Endodermal cell (in vitro differentiated cells): ENCODE measurements around the gene TMEM72. TPM values are rescaled to one million over a fixed set of nuclear protein-coding genes. Genes with fewer than 3 reads are reported as not detected.

Experiments used
- DNase-seq: peaks from one replicate; pipeline ENCODE4 v3.0.0-alpha.2; 2017
- H3K27ac ChIP-seq: 2 replicates; pipeline ENCODE4 v1.5.1; 2013; ENCODE audit warnings: mild to moderate bottlenecking, low read depth, low read length, moderate library complexity
- H3K27me3 ChIP-seq: 2 replicates; pipeline ENCODE4 v1.6.1; 2013; ENCODE audit warnings: mild to moderate bottlenecking, low read length, moderate library complexity; ENCODE audit not compliant: insufficient read depth, control insufficient read depth, poor library complexity, severe bottlenecking
- H3K36me3 ChIP-seq: 2 replicates; pipeline ENCODE4 v1.7.0; 2013; ENCODE audit warnings: mild to moderate bottlenecking, low read length, moderate library complexity; ENCODE audit not compliant: control insufficient read depth, insufficient read depth
- H3K4me1 ChIP-seq: one replicate; pipeline ENCODE4 v1.7.0; 2013; ENCODE audit warnings: low read length; ENCODE audit not compliant: control insufficient read depth, insufficient read depth
- H3K4me3 ChIP-seq: 2 replicates; pipeline ENCODE4 v1.5.1; 2013; ENCODE audit warnings: mild to moderate bottlenecking, low read length, moderate library complexity
- H3K9ac ChIP-seq: 2 replicates; pipeline ENCODE4 v1.6.1; 2013; ENCODE audit warnings: mild to moderate bottlenecking, low read length, moderate library complexity; ENCODE audit not compliant: poor library complexity, severe bottlenecking; ENCODE audit errors: extremely low read depth
- H3K9me3 ChIP-seq: 2 replicates; pipeline ENCODE4 v1.6.1; 2013; ENCODE audit warnings: mild to moderate bottlenecking, low read length, moderate library complexity; ENCODE audit not compliant: control insufficient read depth
- H3K27ac Mint-ChIP-seq: 2 replicates; pipeline ENCODE4 v1.8.0; 2020; ENCODE audit warnings: mixed read lengths
- H3K27me3 Mint-ChIP-seq: 2 replicates; pipeline ENCODE4 v1.8.0; 2021; ENCODE audit warnings: mild to moderate bottlenecking, mixed read lengths; ENCODE audit not compliant: insufficient read depth
- H3K36me3 Mint-ChIP-seq: 2 replicates; pipeline ENCODE4 v1.8.0; 2020; ENCODE audit warnings: low read depth, mixed read lengths
- H3K4me1 Mint-ChIP-seq: 2 replicates; pipeline ENCODE4 v1.8.0; 2020; ENCODE audit warnings: mixed read lengths
- H3K4me3 Mint-ChIP-seq: 2 replicates; pipeline ENCODE4 v1.8.0; 2020; ENCODE audit warnings: mild to moderate bottlenecking, moderate library complexity, mixed read lengths
- H3K9me3 Mint-ChIP-seq: 2 replicates; pipeline ENCODE4 v1.8.0; 2020; ENCODE audit warnings: mild to moderate bottlenecking, mixed read lengths
- CTCF ChIP-seq: fragments of 200-600 bp; sonication (generic); conservative IDR thresholded peaks from 2 replicates; pipeline ENCODE4 v1.5.0; 2021; ENCODE audit warnings: antibody characterized with exemption, mild to moderate bottlenecking
- WGBS, 2 experiments: methylation state at CpG; one replicate each; pipeline versions ENCODE4 v1.1.5 to v1.1.7; 2013; ENCODE audit warnings: missing lambda C conversion rate in 2 of 2, mixed read lengths in 1 of 2; ENCODE audit not compliant: insufficient coverage in 1 of 2, insufficient read length in 1 of 2; 5-methylcytosine and 5-hydroxymethylcytosine counted together
- total RNA-seq, 2 donors: library from RNA; stranded (reverse); fragmentation: NEBNext Ultra II Directional in 1 of 2; extraction: Animal tissue kit (Norgen Biotek cat#: 25700) in 1 of 2; gene quantifications; 2 replicates in 1 of 2; 3 replicates in 1 of 2; pipeline ENCODE4 v1.2.1, GENCODE V29; 2021

Gene TMEM72
- total RNA-seq, 2 donors from 2014 or later, result not detected

DNA sequence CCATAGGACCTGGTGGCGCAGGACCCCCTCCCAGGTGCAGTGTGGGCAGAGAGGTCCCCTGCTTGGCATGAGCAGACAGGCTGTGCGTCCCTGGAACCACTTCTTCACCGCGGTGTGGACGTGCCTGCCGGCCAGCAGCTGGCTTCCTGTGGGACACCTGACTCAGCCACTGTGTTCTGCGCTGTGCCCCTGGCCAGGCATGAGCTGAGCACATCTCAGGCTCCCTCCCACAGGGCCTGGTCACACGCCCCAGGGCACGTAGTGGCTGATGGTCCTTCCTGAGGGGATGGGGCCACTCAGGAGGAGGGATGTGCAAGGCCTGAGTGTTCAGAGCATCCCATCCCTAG lies 71.0 kb downstream of the TMEM72 start:
- H3K4me1 Mint-ChIP-seq, result peaks cover 50% of the 10 kb centered on the region
- H3K9ac ChIP-seq, result no peak overlapping the region

GRCh38 chr10:44982496-44982895 lies 71.4 kb downstream of the TMEM72 start:
- Mint-ChIP-seq H3K36me3 (no peaks in the 10 kb centered on the region), H3K27ac (no peak overlapping the region), H3K9me3 (no peaks in the 10 kb centered on the region), H3K27me3 (peaks cover 4% of the 10 kb centered on the region), H3K4me3 (no peak overlapping the region), H3K4me1 (peaks cover 50% of the 10 kb centered on the region)
- TF ChIP-seq CTCF, result no peak
- Histone ChIP-seq H3K4me3 (no peak overlapping the region), H3K27me3 (no peaks in the 10 kb centered on the region), H3K36me3 (no peaks in the 10 kb centered on the region), H3K9me3 (no peaks in the 10 kb centered on the region), H3K27ac (no peak overlapping the region), H3K4me1 (peaks cover 20% of the 10 kb centered on the region), H3K9ac (no peak overlapping the region)
- WGBS, 2 experiments, result 87 to 91% methylated on average over 7 to 9 of the region's 9 CpGs
- DNase-seq, result no peak

More for the DNA sequence above, 71.0 kb downstream of the TMEM72 start:
- DNase-seq, result no peak
- Mint-ChIP-seq H3K27me3 (peaks cover 4% of the 10 kb centered on the region), H3K27ac (no peak overlapping the region), H3K4me3 (no peak overlapping the region), H3K9me3 (no peaks in the 10 kb centered on the region), H3K36me3 (no peaks in the 10 kb centered on the region)
- Histone ChIP-seq H3K27ac (no peak overlapping the region), H3K4me1 (peaks cover 20% of the 10 kb centered on the region), H3K9me3 (no peaks in the 10 kb centered on the region), H3K27me3 (no peaks in the 10 kb centered on the region), H3K4me3 (no peak overlapping the region), H3K36me3 (no peaks in the 10 kb centered on the region)
- 94 to 98% methylated on average over 7 to 9 of the region's 9 CpGs for WGBS, 2 experiments
- no peak for TF ChIP-seq CTCF

DNA sequence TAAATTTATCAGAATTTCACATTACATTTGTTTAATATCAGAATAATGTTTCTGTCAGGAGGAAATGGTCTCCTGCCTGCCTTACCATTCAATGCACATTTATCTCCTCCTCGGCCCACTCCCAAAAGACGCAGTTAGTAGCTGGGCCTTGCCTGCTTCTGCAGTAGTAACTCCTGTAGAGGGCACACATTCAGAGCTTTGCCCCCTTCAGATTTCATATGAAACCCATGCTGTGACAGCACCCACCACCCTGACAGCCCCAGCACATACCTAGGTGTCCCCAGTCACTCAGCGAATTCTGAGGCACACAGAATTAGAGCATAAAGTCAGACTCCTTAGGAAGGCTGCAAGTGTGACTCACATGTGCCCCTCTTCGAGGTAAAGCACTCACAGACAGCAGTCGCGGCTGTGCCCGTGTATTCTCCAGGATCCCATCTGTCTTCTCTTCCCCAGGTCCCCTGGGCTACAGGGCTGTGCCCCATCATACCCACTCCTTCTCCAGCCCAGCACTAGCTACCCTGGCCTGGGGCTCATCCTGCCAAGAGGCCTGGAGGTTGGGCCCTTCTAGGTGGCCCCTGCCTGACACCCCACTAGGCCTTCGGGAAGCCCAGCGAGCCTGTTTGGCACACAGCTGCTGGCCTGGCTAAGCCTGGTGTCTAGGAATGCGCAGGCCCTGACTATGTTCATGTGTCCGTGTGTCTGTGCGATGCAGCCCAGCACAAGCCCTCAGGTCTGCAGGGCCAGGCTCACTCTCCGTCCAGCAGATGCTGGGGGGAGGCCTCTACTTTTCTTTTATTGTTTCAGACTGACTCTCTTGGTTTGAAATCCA lies 72.1 kb downstream of the TMEM72 start:
- DNase-seq, result peak; percentile 35
- Histone ChIP-seq H3K9ac (no peak overlapping the region), H3K36me3 (no peaks in the 10 kb centered on the region), H3K4me3 (no peak overlapping the region), H3K4me1 (peaks cover 13% of the 10 kb centered on the region), H3K27me3 (no peaks in the 10 kb centered on the region), H3K27ac (no peak overlapping the region), H3K9me3 (no peaks in the 10 kb centered on the region)
- H3K36me3 Mint-ChIP-seq, result no peaks in the 10 kb centered on the region
- peaks cover 52% of the 10 kb centered on the region for H3K4me1 Mint-ChIP-seq
- 90 to 91% methylated on average over 6 to 13 of the region's 13 CpGs for WGBS, 2 experiments
- H3K4me3 Mint-ChIP-seq, result no peak overlapping the region
- no peaks in the 10 kb centered on the region for H3K9me3 Mint-ChIP-seq
- no peak overlapping the region for H3K27ac Mint-ChIP-seq
- H3K27me3 Mint-ChIP-seq, result peaks cover 4% of the 10 kb centered on the region
- TF ChIP-seq CTCF, result no peak
